IPS-18a (cell line): ENCODE results near the gene BCL2.
A peak's percentile ranks its signal among the peaks of the same experiment; 100 is the strongest.

Experiments
- H3K27ac ChIP-seq: one replicate; pipeline ENCODE4 v1.5.1; 2013; ENCODE audit warnings: low read length
- H3K27me3 ChIP-seq: one replicate; pipeline ENCODE4 v1.6.1; 2013; ENCODE audit warnings: mild to moderate bottlenecking, low read length; ENCODE audit not compliant: control insufficient read depth, insufficient read depth
- H3K36me3 ChIP-seq: one replicate; pipeline ENCODE4 v1.6.1; 2013; ENCODE audit warnings: low read depth, low read length; ENCODE audit not compliant: control insufficient read depth
- H3K4me1 ChIP-seq: one replicate; pipeline ENCODE4 v1.6.1; 2013; ENCODE audit warnings: low read depth, low read length; ENCODE audit not compliant: control insufficient read depth
- H3K4me3 ChIP-seq: one replicate; pipeline ENCODE4 v1.5.1; 2013; ENCODE audit warnings: low read length
- H3K9ac ChIP-seq: one replicate; pipeline ENCODE4 v1.6.1; 2013; ENCODE audit warnings: mild to moderate bottlenecking, low read length, moderate library complexity
- H3K9me3 ChIP-seq: one replicate; pipeline ENCODE4 v1.6.1; 2013; ENCODE audit warnings: low read depth, low read length; ENCODE audit not compliant: control insufficient read depth

Gene BCL2

GRCh38 chr18:63142594-63143225 lies 176.9 kb downstream of the BCL2 start:
- Histone ChIP-seq H3K9me3 (no peaks in the 10 kb centered on the region), H3K9ac (no peak overlapping the region), H3K27ac (no peak overlapping the region), H3K4me1 (peaks cover 12% of the 10 kb centered on the region), H3K27me3 (no peaks in the 10 kb centered on the region), H3K36me3 (no peaks in the 10 kb centered on the region), H3K4me3 (no peak overlapping the region)

DNA sequence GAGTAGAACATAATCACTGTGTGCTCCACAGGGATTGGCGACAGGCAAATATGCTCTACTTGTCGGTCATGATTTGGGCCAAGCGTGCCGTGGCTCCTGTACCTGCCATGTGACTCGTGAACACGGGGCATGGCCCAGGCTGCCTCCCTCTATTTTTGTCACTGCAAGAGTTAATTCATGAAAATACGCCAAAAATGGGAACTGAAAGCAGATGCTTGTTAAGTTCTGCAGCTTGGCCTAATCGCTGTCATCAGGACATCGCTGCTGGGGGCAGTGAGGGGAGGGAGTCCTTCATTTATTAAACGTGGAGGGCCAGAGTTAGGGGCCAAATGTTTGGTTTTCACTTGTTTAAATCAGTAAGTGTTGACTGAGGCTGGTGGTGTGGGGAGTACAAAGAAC lies 177.8 kb downstream of the BCL2 start:
- H3K36me3 ChIP-seq = no peaks in the 10 kb centered on the region

DNA sequence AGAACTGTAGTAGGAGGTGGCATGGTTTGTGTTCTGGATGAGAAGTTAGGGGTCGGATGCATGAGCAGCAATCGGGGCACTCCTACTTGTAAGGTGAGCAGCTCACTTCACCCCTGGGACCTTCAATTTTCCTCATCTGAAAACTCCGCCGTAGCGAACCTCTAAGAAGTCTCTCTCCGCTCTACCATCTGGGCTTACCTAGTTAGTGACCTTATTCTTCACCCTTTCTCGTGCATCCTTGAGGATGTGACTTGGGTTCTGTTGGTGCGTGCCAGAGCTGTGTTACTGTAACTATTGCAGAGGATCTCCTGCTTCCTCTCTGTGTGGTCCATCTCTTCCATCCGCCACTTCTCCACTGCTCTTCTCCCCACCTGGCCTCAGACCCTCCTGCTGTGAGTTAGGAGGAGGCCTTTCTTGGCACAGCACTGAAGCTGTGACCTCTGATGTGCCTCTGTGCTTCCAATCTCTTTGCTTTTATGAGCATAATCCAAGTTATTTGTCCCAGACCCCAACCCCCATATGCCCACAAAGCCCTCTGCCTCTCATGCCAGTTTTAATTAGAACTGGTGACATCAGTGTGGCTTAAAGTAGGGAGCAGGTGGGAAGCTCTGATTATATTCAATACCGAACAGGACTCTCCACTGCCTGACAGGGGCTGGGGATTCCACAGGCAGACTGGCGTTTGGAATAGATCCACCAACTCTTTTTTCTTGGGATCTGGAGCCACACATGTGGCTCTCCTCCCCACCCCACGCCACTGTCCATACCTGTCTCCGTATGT lies 178.4 kb downstream of the BCL2 start:
- Histone ChIP-seq H3K36me3 (no peaks in the 10 kb centered on the region), H3K4me3 (no peak overlapping the region), H3K9me3 (no peaks in the 10 kb centered on the region), H3K4me1 (peaks cover 8% of the 10 kb centered on the region), H3K27me3 (no peaks in the 10 kb centered on the region), H3K9ac (no peak overlapping the region), H3K27ac (no peak overlapping the region)

More for the DNA sequence above, 177.8 kb downstream of the BCL2 start:
- Histone ChIP-seq H3K9ac (no peak overlapping the region), H3K9me3 (no peaks in the 10 kb centered on the region), H3K4me3 (no peak overlapping the region), H3K27ac (no peak overlapping the region), H3K27me3 (no peaks in the 10 kb centered on the region), H3K4me1 (peaks cover 12% of the 10 kb centered on the region)

DNA sequence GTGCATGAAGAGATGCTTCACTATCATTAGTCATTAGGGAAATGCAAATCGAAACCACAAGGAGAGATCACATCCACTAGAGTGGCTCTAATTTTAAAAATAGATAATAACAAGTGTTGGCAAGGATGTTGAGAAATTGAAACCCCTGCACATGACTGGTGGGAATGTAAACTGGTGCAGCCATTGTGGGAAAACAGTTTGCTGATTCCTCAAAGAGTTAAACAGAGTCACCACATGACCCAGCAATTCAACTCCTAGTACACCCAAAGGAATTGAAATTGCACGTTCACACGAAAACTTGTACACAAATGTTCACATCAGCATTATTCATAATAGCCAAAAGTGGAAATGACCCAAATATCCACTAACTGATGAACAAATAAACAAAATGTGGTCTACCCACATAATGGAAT lies 179.5 kb downstream of the BCL2 start:
- Histone ChIP-seq H3K9me3 (no peaks in the 10 kb centered on the region), H3K9ac (no peak overlapping the region), H3K36me3 (no peaks in the 10 kb centered on the region), H3K27ac (no peak overlapping the region), H3K4me1 (peaks cover 8% of the 10 kb centered on the region), H3K4me3 (no peak overlapping the region), H3K27me3 (no peaks in the 10 kb centered on the region)

- peaks cover 8% of the 10 kb centered on the region for H3K4me1 ChIP-seq
- no peaks in the 10 kb centered on the region for H3K9me3 ChIP-seq
- H3K27ac ChIP-seq = peak overlapping the region; percentile 60
- H3K4me3 ChIP-seq = peak overlapping the region; percentile 63
- H3K9ac ChIP-seq = peak overlapping the region; percentile 24
- no peaks in the 10 kb centered on the region for H3K27me3 ChIP-seq
- H3K36me3 ChIP-seq = no peaks in the 10 kb centered on the region
Measured at GRCh38 chr18:63138436-63139340, 180.9 kb downstream of the BCL2 start.

DNA sequence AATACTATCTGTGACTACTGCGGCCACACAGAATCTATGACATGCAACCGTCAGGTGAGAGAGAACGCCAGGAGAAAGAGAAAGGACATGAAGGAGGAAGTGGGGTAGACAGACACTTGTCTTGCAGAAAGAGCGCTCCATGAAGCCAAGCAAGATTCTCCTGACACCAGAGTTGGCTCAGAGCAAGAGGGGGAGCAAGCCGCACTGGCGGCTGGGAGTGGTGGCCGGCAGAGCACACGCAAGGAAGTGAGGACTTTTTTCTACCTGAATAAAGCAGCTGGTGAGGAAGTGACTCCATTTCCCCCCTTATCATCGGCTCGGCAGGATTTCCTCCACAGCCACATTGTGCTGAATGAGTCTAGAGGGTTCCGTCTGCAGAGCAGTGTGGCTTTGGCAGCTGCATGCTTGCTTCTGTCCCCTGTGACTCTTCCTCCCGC lies 181.6 kb downstream of the BCL2 start:
- no peaks in the 10 kb centered on the region for H3K36me3 ChIP-seq
- H3K9me3 ChIP-seq = no peaks in the 10 kb centered on the region
- H3K27me3 ChIP-seq = no peaks in the 10 kb centered on the region
- H3K27ac ChIP-seq = no peak overlapping the region
- peaks cover 8% of the 10 kb centered on the region for H3K4me1 ChIP-seq
- H3K4me3 ChIP-seq = peak overlapping the region; percentile 63
- peak overlapping the region; percentile 24 for H3K9ac ChIP-seq

GRCh38 chr18:63135101-63135500 lies 184.5 kb downstream of the BCL2 start:
- H3K4me3 ChIP-seq = no peak overlapping the region
- H3K27me3 ChIP-seq = no peaks in the 10 kb centered on the region
- no peaks in the 10 kb centered on the region for H3K36me3 ChIP-seq
- H3K27ac ChIP-seq = no peak overlapping the region
- H3K9me3 ChIP-seq = no peaks in the 10 kb centered on the region
- peaks cover 12% of the 10 kb centered on the region for H3K4me1 ChIP-seq
- H3K9ac ChIP-seq = no peak overlapping the region

DNA sequence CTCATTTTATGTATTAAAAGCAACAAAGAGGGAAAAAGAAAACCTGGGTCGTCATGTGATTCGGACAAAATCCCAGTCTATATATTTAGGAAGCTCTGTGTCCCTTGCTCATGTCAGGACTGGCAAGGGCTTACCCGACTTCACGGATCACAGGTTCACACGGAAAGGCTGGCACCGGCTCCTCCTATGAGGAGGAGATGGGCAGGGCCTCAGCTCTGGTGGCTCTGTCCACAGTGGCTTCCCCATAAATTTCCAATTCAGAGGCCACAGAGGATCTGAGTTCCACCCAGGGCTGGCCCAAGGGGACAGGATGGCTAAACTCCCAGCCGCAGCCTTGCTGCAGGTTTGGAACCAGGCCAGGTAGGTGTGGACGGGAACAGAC lies 186.8 kb downstream of the BCL2 start:
- Histone ChIP-seq H3K4me1 (peaks cover 4% of the 10 kb centered on the region), H3K4me3 (no peak overlapping the region), H3K36me3 (no peaks in the 10 kb centered on the region), H3K9me3 (no peaks in the 10 kb centered on the region), H3K9ac (no peak overlapping the region), H3K27ac (no peak overlapping the region), H3K27me3 (no peaks in the 10 kb centered on the region)

GRCh38 chr18:63131959-63132818 lies 187.4 kb downstream of the BCL2 start:
- Histone ChIP-seq H3K27ac (no peak overlapping the region), H3K27me3 (no peaks in the 10 kb centered on the region), H3K36me3 (no peaks in the 10 kb centered on the region), H3K4me1 (peaks cover 4% of the 10 kb centered on the region), H3K9ac (no peak overlapping the region), H3K9me3 (no peaks in the 10 kb centered on the region), H3K4me3 (no peak overlapping the region)

- Histone ChIP-seq H3K27ac (no peak overlapping the region), H3K36me3 (no peaks in the 10 kb centered on the region), H3K9ac (no peak overlapping the region), H3K9me3 (no peaks in the 10 kb centered on the region), H3K27me3 (no peaks in the 10 kb centered on the region), H3K4me3 (no peak overlapping the region), H3K4me1 (peaks cover 4% of the 10 kb centered on the region)
Measured at GRCh38 chr18:63131106-63131958, 188.2 kb downstream of the BCL2 start.
